Brain microvascular endothelial cell (primary cell): Measurements from ENCODE around the gene RRP12.

ENCODE experiments used
- DNase-seq: peaks from one replicate; pipeline ENCODE4 v3.0.0-alpha.2; 2020
- H3K27ac ChIP-seq: fragments of 250-450 bp; sonication (Bioruptor Pico); 2 replicates; pipeline ENCODE4 v1.5.1; 2020; ENCODE audit warnings: mild to moderate bottlenecking, moderate library complexity
- H3K27me3 ChIP-seq: fragments of 250-450 bp; sonication (Bioruptor Pico); replicated peaks from 2 replicates; pipeline ENCODE4 v1.5.1; 2020; ENCODE audit warnings: mild to moderate bottlenecking
- H3K36me3 ChIP-seq: fragments of 250-450 bp; sonication (Bioruptor Pico); replicated peaks from 2 replicates; pipeline ENCODE4 v1.5.1; 2020; ENCODE audit warnings: mild to moderate bottlenecking
- H3K4me3 ChIP-seq: 2 replicates; pipeline ENCODE4 v1.5.1; 2011; ENCODE audit warnings: low read depth, mild to moderate bottlenecking, control low read depth, low read length, moderate library complexity
- in situ Hi-C: cut with HindIII; loops from 2 replicates; pipeline ENCODE4 v1.10.0; 2017; ENCODE audit warnings: low sequenced_read_pairs, low pct_ligation_motif_present
- TF ChIP-seq, protein P1 (sequence below): IDR thresholded peaks from 2 replicates; pipeline ENCODE4 v1.5.1; 2011; ENCODE audit warnings: low read depth, mild to moderate bottlenecking, moderate library complexity, low read length, control low read depth, inconsistent platforms; ENCODE audit errors: missing control alignments

Gene RRP12

DNA sequence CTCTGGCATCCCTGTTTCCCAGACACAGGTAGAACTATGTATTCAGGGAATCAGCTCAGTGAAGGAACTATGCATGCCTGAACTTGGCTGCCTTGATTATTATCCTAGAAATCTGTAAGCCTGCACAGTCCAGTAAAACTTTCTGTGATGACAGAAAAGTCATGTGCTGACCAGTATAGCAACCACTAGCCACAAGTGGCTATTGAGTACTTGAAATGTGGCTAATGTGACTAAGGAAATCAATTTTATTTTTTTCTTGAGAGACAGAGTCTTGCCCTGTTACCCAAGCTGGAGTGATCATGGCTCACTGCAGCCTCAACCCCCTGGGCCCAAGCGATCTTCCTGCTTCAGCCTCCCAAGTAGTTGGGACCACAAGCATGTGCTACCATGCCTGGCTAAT, 41.1 kb upstream of the RRP12 start:
- Histone ChIP-seq H3K36me3 (peaks cover 39% of the 10 kb centered on the region), H3K27ac (no peak overlapping the region), H3K27me3 (no peaks in the 10 kb centered on the region), H3K4me3 (no peak overlapping the region)
- TF ChIP-seq, protein P1, sequence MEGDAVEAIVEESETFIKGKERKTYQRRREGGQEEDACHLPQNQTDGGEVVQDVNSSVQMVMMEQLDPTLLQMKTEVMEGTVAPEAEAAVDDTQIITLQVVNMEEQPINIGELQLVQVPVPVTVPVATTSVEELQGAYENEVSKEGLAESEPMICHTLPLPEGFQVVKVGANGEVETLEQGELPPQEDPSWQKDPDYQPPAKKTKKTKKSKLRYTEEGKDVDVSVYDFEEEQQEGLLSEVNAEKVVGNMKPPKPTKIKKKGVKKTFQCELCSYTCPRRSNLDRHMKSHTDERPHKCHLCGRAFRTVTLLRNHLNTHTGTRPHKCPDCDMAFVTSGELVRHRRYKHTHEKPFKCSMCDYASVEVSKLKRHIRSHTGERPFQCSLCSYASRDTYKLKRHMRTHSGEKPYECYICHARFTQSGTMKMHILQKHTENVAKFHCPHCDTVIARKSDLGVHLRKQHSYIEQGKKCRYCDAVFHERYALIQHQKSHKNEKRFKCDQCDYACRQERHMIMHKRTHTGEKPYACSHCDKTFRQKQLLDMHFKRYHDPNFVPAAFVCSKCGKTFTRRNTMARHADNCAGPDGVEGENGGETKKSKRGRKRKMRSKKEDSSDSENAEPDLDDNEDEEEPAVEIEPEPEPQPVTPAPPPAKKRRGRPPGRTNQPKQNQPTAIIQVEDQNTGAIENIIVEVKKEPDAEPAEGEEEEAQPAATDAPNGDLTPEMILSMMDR = no peak
- no peak for DNase-seq
- in situ Hi-C loops = no loop called here

GRCh38 chr10:97435211-97435610, 34.1 kb upstream of the RRP12 start:
- no peak for DNase-seq
- Histone ChIP-seq H3K36me3 (peaks cover 78% of the 10 kb centered on the region), H3K4me3 (no peak overlapping the region), H3K27ac (no peak overlapping the region), H3K27me3 (no peaks in the 10 kb centered on the region)
- TF ChIP-seq, protein P1 = no peak
- in situ Hi-C loops = no loop called here

DNA sequence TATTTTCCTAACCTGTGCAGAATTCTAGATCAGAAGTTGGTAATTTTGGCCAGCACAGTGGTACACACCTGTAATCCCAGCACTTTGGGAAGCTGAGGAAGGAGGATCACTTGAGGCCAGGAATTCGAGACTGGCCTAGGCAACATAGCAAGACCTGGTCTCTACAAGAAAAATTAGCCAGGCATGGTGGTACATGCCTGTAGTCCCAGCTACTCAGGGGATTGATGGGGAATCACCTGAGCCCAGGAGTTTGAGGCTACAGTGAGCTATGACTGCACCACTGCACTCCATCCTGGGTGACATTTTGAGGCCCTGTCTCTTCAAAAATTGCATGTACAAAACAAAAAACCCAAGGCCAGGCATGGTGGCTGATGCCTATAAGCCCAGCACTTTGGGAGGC, 33.4 kb upstream of the RRP12 start:
- TF ChIP-seq, protein P1 = no peak
- no peaks in the 10 kb centered on the region for H3K27me3 ChIP-seq
- no peak for DNase-seq
- H3K27ac ChIP-seq = no peak overlapping the region
- H3K4me3 ChIP-seq = no peak overlapping the region
- in situ Hi-C loops = no loop called here
- peaks cover 77% of the 10 kb centered on the region for H3K36me3 ChIP-seq

DNA sequence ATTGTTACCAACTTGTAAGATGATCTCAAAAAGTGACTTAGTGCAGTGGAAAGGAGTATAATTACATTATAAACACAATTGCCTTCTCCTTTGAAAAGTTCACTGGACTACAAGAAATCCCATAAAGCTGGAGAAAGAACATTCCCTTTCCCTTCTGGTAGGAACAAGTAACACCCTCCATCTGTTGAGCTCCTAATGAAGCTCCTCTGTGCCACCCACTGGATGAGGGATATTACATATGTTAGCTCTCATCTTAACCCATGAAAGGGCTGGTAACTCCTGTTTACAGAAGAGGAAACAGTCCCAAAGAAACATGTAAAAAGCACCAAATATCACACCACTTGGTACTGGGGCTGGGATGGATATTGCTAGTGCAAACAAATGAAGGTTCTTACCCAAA, 32.9 kb upstream of the RRP12 start:
- no peaks in the 10 kb centered on the region for H3K27me3 ChIP-seq
- TF ChIP-seq, protein P1 = no peak
- in situ Hi-C loops = no loop called here
- peaks cover 77% of the 10 kb centered on the region for H3K36me3 ChIP-seq
- no peak for DNase-seq
- no peak overlapping the region for H3K4me3 ChIP-seq
- no peak overlapping the region for H3K27ac ChIP-seq

- Histone ChIP-seq H3K36me3 (peaks cover 34% of the 10 kb centered on the region), H3K4me3 (peak overlapping the region; percentile 92), H3K27ac (peak overlapping the region; percentile 59), H3K27me3 (no peaks in the 10 kb centered on the region)
- in situ Hi-C loops = no loop called here
- DNase-seq = peak; percentile 12
- TF ChIP-seq, protein P1 = no peak
These were observed 27.4 kb upstream of the RRP12 start for GRCh38 chr10:97428572-97428981.

DNA sequence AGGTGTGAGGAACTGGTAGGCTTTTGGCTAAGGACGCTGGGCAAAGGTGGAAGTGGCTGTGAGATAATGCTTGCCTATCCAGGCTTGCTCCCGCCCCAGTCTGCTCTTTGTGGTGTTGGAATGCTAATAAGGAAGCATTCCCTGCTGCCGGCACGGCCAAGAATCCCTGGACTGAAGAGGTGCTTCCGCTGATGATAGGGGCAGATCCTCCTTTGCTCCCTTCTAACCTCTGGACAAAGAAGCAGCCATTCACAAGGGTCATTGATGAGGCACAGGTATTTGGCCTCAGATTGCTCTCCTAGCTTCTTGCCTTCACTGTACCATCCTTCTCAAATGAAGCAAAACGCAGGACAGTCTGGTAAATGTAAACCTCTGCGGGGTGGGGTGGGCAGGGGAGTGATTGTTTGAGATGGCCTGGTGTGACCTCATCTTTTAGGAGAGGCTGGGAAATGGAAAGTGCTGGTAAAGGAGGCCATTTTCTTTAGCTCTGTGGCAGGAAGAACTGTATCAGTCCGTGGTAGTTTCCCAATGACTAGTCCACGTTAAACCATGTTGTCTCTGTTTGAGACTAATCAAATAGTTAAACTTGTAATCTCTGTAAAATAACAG, 26.5 kb upstream of the RRP12 start:
- DNase-seq = no peak
- in situ Hi-C loops = no loop called here
- TF ChIP-seq, protein P1 = no peak
- Histone ChIP-seq H3K27ac (peak overlapping the region; percentile 59), H3K4me3 (peak overlapping the region; percentile 92), H3K36me3 (peaks cover 30% of the 10 kb centered on the region), H3K27me3 (no peaks in the 10 kb centered on the region)
